ENCODE results near the gene NOTCH3.

Gene NOTCH3

DNA sequence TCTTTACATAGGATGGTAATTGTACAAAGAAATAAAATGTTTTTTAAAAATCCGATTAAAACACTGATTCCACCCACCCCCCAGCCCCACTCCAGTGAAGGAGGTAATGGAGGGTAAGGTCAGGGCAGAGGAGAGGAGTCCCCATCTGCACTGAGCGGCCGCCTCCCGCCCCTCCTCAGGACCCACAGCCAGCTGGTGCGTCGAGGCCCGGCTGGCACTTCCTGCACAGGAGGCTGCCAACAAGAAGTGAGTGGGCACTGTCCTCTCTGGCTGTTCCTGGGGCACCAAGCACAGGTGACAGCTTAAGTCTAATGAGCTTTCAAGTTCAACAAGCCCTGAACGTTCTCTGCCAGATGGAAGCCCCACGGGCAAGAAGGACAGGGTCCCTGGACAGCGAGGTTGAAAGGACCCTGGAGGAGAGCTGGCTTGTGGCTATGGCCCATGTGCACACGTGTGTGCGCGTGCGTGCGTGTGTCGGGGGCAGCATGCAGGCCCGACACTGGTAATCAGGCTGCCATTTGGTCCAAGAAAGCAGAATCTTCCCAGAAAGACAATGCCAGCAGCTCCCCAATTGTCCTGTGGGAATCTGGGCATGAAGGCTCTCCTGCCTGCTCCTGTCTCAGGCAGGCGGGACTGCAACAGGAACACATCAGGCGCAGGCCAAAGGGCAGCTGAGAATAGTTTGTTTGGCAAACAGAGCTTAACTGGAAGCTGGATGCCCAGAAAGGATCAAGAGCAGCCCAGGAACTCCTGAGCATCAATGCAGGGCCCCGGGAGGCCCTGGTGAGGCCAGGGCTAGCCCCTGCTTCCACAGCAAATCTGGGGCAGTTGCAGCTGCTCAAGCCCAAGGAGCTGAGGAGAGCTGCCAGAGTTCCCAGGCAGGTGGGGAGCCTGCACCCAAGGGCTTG is 46.6 kb upstream of the NOTCH3 start:
- in situ Hi-C loops (cut with HindIII; ENCODE audit: low sequenced_read_pairs), result no loop called here
- TF ChIP-seq, protein P1, sequence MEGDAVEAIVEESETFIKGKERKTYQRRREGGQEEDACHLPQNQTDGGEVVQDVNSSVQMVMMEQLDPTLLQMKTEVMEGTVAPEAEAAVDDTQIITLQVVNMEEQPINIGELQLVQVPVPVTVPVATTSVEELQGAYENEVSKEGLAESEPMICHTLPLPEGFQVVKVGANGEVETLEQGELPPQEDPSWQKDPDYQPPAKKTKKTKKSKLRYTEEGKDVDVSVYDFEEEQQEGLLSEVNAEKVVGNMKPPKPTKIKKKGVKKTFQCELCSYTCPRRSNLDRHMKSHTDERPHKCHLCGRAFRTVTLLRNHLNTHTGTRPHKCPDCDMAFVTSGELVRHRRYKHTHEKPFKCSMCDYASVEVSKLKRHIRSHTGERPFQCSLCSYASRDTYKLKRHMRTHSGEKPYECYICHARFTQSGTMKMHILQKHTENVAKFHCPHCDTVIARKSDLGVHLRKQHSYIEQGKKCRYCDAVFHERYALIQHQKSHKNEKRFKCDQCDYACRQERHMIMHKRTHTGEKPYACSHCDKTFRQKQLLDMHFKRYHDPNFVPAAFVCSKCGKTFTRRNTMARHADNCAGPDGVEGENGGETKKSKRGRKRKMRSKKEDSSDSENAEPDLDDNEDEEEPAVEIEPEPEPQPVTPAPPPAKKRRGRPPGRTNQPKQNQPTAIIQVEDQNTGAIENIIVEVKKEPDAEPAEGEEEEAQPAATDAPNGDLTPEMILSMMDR (IDR thresholded peaks at IDR 0.05; ENCODE audit: low read depth, low read length), result no peak
- no peak for DNase-seq (ENCODE audit: low read depth, low spot score)
- H3K4me3 ChIP-seq (ENCODE audit: low read depth, low read length), result no peak overlapping the region

DNA sequence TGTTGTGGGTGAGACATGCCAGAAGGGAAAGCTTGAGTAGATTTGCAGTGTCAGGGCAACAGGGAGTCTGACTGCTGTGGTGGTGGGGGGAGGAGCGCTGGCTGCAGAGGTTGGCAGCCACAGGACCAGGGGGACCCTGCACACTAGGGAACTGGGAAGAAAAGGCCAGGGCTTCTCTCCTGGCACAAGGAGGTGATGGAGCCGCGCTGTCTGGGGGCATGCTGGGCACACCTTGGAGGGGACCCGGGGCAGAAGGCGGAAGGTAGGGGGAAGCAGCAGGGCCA is 45.3 kb upstream of the NOTCH3 start:
- TF ChIP-seq, protein P1 (IDR thresholded peaks at IDR 0.05; ENCODE audit: low read depth, low read length), result no peak
- H3K4me3 ChIP-seq (ENCODE audit: low read depth, low read length), result no peak overlapping the region
- no peak for DNase-seq (ENCODE audit: low read depth, low spot score)
- in situ Hi-C loops (cut with HindIII; ENCODE audit: low sequenced_read_pairs), result no loop called here

DNA sequence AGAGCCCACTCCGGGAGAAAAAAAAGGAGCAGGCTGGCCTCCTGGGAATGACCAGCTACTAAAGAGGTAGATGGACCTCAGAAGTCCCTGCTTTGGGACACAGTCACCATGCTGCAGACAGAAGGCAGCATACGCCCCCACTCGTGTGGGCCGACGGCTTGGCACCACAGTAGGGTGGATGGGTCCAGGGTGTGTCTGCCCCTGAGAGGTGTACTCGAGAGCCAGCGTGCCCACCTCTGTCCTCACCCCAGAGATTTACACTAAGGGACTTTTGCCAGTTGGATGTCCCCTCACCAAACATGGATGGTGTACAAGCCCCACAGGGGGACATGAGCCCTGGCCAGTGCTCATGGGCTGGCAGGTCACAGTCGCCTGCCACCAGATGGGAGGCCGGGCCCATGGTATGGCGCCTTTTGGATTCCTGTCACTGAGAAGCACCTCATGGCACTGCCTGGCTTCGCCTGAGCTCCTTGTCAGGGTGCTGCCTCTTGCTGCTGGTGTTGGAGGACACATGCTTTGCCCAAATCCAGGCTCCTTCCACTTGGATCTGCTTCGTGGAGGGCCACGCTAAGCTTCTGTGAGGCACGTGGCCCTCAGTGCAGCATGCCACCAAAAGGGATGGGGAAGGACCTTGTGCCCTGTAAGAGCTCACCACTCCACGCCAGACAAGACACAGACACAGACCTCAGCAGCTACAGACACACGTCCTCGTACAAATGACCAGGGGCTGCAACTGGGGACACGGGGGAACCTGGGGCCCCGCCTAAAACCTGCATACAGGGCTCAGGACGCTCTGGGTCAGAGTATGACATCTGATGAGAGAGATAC is 44.8 kb upstream of the NOTCH3 start:
- H3K4me3 ChIP-seq (ENCODE audit: low read depth, low read length), result no peak overlapping the region
- TF ChIP-seq, protein P1 (IDR thresholded peaks at IDR 0.05; ENCODE audit: low read depth, low read length), result no peak
- no peak for DNase-seq (ENCODE audit: low read depth, low spot score)
- in situ Hi-C loops (cut with HindIII; ENCODE audit: low sequenced_read_pairs), result no loop called here

DNA sequence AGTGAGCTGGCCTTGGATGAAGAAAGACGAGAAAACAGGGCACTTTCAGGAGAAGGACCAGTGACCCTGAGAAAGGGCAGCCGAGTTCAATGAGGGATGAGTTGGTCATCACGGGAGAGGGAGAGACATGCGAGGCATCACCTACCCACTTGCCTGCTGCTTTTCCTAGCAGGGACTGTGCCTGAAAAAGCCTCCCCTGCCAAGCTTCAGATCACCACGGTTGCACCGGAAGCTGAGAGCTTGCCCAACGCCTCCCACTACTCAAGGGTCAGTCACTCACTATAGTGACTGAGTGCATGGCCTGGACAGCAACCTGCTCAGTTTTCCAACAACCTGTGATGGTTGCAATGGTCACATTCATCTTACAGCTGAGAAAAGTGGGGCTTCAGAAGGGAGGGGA is 44.0 kb upstream of the NOTCH3 start:
- DNase-seq (ENCODE audit: low read depth, low spot score), result no peak
- TF ChIP-seq, protein P1 (IDR thresholded peaks at IDR 0.05; ENCODE audit: low read depth, low read length), result no peak
- in situ Hi-C loops (cut with HindIII; ENCODE audit: low sequenced_read_pairs), result no loop called here
- no peak overlapping the region for H3K4me3 ChIP-seq (ENCODE audit: low read depth, low read length)

DNA sequence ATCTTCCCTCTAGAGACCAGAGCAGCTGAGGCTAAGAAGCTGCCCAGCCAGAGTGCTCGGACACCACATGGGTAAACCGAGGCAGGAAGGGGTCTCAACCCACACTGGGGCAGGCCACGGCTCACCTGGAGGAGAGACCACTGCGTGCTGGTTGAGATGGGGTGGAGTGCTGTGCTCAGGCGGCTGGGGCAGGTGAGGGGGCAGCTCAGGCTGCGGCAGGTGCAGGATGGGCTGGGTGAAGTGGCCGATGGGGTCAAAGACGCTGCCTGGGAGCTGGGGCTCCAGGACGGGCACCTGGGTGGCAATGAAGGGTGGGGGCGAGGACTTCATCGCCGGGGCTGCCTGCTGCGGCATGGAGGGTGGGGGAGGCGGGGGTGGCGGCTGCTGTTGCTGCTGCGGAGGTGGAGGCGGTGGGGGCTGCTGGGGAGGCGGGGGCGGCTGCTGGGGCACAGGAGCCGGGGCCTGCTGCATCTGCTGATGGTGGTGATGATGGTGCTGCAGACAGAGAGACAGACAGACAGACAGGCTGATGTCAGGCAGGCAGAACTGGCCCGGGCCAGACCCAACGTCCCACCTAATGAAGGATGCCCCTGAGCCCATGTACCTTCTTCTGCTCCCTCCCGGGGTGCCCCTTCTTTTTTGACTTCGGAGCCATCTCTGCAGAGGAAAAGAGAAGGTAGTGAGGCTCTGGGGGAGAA is 43.5 kb upstream of the NOTCH3 start:
- DNase-seq (ENCODE audit: low read depth, low spot score), result no peak
- in situ Hi-C loops (cut with HindIII; ENCODE audit: low sequenced_read_pairs), result no loop called here
- TF ChIP-seq, protein P1 (IDR thresholded peaks at IDR 0.05; ENCODE audit: low read depth, low read length), result no peak
- H3K4me3 ChIP-seq (ENCODE audit: low read depth, low read length), result no peak overlapping the region

DNA sequence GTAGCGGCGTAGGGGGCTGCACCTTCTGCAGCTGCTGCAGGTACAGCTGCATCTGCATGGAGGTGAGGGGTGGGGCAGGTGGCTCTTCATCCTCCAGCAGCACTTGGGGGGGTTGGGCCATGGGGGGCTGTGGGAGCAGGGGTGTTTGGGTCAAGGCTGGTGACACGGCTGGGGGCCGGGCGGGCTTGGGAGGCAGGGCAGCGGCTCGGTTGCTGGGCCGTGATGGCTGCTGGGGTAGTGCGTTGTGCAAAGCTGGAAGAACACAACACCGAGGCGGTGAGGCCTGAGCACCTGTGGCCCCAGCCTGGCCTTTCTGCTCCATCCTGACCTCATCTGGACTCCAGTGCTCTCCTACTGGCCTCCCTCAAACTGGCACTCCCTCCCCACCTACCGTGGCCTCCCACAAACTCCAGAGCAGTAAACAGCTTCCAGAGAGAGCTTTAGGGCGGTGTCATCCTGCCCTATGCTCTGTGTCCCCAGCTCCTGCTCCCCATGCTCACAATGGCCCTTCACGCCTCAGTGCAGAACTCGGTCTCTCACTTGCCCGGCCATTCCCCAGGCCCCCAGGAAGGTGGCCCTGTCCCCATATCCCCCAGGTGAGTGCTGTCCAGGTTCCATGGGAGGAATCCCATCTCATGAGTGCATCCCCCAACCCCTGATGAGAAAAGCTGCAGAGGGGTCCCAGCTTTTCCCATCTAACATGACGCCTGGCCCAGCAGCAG is 42.6 kb upstream of the NOTCH3 start:
- in situ Hi-C loops (cut with HindIII; ENCODE audit: low sequenced_read_pairs), result no loop called here
- DNase-seq (ENCODE audit: low read depth, low spot score), result no peak
- no peak overlapping the region for H3K4me3 ChIP-seq (ENCODE audit: low read depth, low read length)
- TF ChIP-seq, protein P1 (IDR thresholded peaks at IDR 0.05; ENCODE audit: low read depth, low read length), result no peak
